C4-2B (cell line): ENCODE measurements around the gene LRFN2.

Source experiments
- H3K27ac ChIP-seq: fragments of 450-650 bp; 2 replicates; pipeline ENCODE4 v1.5.1; 2017
- CTCF ChIP-seq: fragments of 450-650 bp; conservative IDR thresholded peaks from 2 replicates; pipeline ENCODE4 v1.5.1; 2017; ENCODE audit warnings: mild to moderate bottlenecking
- ZFX ChIP-seq: fragments of 450-650 bp; IDR thresholded peaks from 2 replicates; pipeline ENCODE4 v1.6.1; 2017

Gene LRFN2

DNA sequence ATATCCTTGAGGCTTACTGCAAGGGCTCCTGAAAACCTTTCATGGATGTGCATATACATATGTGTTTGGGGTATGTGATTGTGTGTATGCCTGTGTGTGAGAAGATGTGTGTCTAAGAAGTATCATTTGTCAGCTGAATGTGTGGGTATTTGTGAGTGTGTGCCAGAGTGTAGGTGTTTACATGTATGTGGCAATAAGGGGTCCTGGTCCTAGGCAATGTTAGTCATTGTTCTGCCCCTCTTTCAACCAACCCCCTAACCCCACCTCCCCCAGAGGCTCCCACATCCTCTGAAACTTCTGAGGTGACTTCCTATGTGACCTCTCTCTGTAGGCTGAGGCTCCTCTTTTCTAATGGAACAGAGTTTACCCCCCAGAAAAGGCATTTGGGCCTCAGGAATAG lies 186.4 kb downstream of the LRFN2 start:
- TF ChIP-seq ZFX (no peak), CTCF (no peak)
- H3K27ac ChIP-seq: peak overlapping the region; percentile 98

GRCh38 chr6:40399888-40400457 lies 187.2 kb downstream of the LRFN2 start:
- H3K27ac ChIP-seq: peak overlapping the region; percentile 98
- TF ChIP-seq CTCF (no peak), ZFX (no peak; the same call in 1 of the 2 replicates)

DNA sequence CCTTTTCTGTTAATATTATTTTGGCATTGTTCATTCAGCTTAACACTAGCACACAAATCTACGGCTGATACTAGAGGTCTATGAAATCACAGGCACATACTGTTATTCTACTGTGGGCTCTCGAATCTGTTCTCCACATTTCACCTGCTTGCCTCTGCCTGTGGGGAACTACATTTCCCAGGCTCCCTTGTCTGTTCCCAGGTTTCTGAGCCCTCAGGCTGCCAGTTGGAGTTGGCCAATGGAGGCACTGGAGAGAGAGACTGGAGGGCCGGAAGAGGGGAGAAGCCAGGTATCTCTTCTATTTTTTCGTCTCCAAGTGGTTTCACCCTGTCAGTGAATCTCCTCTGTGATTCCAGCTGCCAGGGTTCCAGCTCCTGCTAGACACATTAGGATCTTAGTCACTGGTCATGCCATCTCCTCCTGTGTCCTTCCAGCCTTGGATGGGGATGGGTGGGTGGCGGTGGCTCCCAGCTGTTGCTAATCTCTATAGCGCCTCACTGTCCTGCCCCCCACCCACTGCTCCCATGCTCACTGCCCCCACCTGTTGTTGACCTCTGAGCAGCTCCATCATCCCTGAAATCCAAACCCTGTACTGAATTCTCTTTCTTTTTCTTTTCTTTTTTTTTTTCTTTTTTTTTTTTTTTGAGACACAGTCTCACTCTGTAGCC lies 188.2 kb downstream of the LRFN2 start:
- TF ChIP-seq CTCF (no peak), ZFX (no peak)
- H3K27ac ChIP-seq: peak overlapping the region; percentile 98

DNA sequence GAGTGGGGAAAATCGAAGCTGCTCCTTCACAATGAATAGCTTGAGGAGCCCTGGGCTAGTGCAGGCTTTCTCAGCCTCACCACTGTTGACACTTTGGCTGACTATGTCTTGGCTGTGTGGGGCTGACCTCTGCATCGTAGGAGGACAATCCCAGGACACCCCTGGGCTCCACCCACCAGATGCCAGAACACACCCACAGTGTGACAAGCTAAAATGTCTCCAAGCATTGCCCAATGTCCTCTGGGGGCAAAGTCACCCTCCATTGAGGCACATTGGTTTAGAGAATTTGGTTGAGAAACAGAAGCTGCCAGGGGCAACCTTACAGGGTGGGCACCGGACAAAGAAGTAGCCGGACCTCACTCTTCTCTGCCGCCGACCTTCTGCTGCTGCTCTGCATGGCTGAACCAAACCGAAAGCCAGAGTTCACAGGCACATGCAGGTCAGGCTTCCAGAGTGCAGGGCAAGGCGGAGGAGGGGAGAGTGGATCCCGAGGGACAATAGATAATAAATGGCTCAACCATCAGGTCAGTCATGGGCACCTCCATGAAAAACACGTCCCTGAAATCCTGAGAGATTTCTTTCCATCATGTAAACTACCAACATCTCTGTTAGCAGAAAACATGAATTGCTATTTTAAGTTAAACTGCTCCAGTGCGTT lies 189.0 kb downstream of the LRFN2 start:
- H3K27ac ChIP-seq: peak overlapping the region; percentile 98
- TF ChIP-seq ZFX (no peak), CTCF (no peak)

- H3K27ac ChIP-seq: peak overlapping the region; percentile 98
- TF ChIP-seq CTCF (no peak), ZFX (no peak)
Observed at GRCh38 chr6:40397287-40398033, 189.7 kb downstream of the LRFN2 start.

DNA sequence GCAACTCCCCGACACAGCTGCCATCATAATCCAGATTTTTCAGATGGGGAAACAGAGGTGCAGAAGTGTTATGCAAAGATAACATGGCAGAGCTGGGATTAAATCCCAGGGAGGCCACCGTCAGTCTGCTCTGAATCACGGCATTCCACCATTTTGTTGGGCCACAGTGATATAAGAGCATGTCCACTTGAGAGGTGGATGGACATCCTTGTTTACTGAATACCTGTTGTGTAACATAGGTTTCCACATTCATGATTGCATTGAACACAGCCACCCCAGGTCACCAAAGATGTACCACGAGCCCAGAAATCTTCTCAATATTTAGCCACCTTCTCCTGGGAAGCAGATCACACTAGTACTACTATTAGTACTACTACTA lies 191.5 kb downstream of the LRFN2 start:
- H3K27ac ChIP-seq: peak overlapping the region; percentile 98
- TF ChIP-seq ZFX: no peak
- no peak for TF ChIP-seq CTCF
